ENCODE measurements around the gene HOOK2. TPM values are rescaled to one million over a fixed set of nuclear protein-coding genes. Genes with fewer than 3 reads are reported as not detected.

Gene HOOK2
- total and polyA plus RNA-seq, 2 of the 13 experiments (the other 11 are each of a cell fraction or from before 2014, with no cell fraction given) = 9.2 to 12.9 TPM

DNA sequence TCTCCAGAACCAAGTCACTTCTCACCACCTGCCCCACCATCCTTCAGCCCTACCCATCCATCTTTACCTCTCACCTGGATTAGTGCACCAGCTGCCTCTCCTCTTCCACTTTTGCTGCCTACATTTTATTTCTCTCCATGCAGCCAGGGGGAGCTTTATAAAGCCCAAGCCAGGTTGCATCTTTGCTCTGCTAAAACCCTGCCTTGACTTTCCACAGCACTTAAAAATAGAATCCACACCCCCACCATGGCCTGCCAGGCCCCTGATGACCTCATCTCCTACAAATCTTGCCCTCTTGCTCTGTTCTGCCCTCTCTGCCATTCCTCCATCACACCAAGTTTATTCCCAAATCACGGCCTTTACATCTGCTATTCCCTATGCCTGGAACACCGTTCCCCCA, 1.8 kb downstream of the HOOK2 start:
- 92% methylated on average over 2 of the region's 2 CpGs for WGBS (ENCODE audit: low lambda C conversion rate)
- Histone ChIP-seq H3K27me3 (ENCODE audit: control insufficient read depth in 1 of 2, insufficient read depth in 2 of 2, low read length in 2 of 2) (no peaks in the 10 kb centered on the region), H3K27ac (ENCODE audit: extremely low read length, insufficient read depth, low read length) (no peak overlapping the region), H2AFZ (ENCODE audit: low read length) (no peak overlapping the region), H3K4me1 (ENCODE audit: insufficient read depth, low read length) (peaks cover 17% of the 10 kb centered on the region), H3K36me3 (replicated peaks in 1 of 2; ENCODE audit: control insufficient read depth in 1 of 2, insufficient read depth in 2 of 2, low read length in 2 of 2) (no peaks in the 10 kb centered on the region), H4K20me1 (ENCODE audit: insufficient read depth, low read length) (no peaks in the 10 kb centered on the region), H3K9ac (ENCODE audit: insufficient read depth, low read depth, low read length) (no peak overlapping the region), H3K4me2 (ENCODE audit: low read depth, low read length) (no peak overlapping the region), H3K4me3 (replicated peaks in 1 of 3; ENCODE audit: insufficient read depth in 1 of 3, low read depth in 2 of 3, low read length in 3 of 3) (no peak overlapping the region), H3K79me2 (ENCODE audit: insufficient read depth, low read length) (no peaks in the 10 kb centered on the region), H3K9me3 (ENCODE audit: low read length) (no peaks in the 10 kb centered on the region)
- CTCF ChIA-PET (ENCODE audit: low intra/inter-chr PET ratio, low total read pairs) = interaction anchor here (1.6 kb wide), 1 partner anchor 23 kb away, joined by 5 read pairs; no protein-coding TSS in a partner anchor
- FAIRE-seq = peak; percentile 54
- TF ChIP-seq NFYC (CRISPR knock-in tag; IDR thresholded peaks at IDR 0.05) (no peak), ATF7 (IDR thresholded peaks at IDR 0.05) (peak; percentile 73), ATF7 (CRISPR knock-in tag; IDR thresholded peaks at IDR 0.05) (no peak)
- TF ChIP-seq, protein P1, sequence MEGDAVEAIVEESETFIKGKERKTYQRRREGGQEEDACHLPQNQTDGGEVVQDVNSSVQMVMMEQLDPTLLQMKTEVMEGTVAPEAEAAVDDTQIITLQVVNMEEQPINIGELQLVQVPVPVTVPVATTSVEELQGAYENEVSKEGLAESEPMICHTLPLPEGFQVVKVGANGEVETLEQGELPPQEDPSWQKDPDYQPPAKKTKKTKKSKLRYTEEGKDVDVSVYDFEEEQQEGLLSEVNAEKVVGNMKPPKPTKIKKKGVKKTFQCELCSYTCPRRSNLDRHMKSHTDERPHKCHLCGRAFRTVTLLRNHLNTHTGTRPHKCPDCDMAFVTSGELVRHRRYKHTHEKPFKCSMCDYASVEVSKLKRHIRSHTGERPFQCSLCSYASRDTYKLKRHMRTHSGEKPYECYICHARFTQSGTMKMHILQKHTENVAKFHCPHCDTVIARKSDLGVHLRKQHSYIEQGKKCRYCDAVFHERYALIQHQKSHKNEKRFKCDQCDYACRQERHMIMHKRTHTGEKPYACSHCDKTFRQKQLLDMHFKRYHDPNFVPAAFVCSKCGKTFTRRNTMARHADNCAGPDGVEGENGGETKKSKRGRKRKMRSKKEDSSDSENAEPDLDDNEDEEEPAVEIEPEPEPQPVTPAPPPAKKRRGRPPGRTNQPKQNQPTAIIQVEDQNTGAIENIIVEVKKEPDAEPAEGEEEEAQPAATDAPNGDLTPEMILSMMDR (CRISPR knock-in tag; IDR thresholded peaks at IDR 0.05) = peak; percentile 30; the same call in 1 of the 2 replicates
- POLR2A ChIA-PET = interaction anchor here (1.0 to 2.0 kb wide), 2 partner anchors 9 to 17 kb away, joined by 4 to 8 read pairs; partner anchors contain the start of gene JUNB
- in situ Hi-C loops (cut with HindIII; ENCODE audit: extremely low pct_ligation_motif_present, low pct_unique_long_range_greater_than_20kb) (loop anchor here (5.0 kb wide), 1 partner anchor 64 kb away; the partner anchor contains the start of gene MAST1), intact Hi-C loops (cut with micrococcal nuclease; ENCODE audit: unreplicated experiment) (no loop called here)
- no peak for ATAC-seq
- BruUV-seq (replicated peaks) = no TSS peak
- no peak for DNase-seq (ENCODE audit: low spot score)

DNA sequence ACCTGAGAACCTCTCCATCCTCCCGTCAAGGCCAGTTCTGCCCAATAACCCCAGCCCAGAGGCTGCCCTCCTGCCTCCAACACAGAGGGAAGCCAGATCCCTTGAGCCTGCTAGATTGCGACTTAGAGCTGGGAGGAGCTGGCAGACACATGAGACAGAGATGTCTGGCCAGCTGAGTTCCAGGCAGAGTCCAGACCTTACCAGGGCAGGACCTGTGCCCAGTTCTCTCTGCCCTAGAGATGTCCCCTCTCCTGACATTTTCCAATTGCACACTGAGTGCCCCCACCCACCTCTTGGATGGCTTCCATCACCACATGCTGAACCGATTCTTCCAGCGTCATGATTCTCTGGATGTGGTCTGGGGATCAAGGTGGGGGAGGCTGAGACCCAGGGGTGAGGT, 3.0 kb downstream of the HOOK2 start:
- Histone ChIP-seq H3K79me2 (ENCODE audit: insufficient read depth, low read length) (no peaks in the 10 kb centered on the region), H3K4me1 (ENCODE audit: insufficient read depth, low read length) (peaks cover 10% of the 10 kb centered on the region), H4K20me1 (ENCODE audit: insufficient read depth, low read length) (no peaks in the 10 kb centered on the region), H3K4me2 (ENCODE audit: low read depth, low read length) (no peak overlapping the region), H3K27me3 (ENCODE audit: control insufficient read depth in 1 of 2, insufficient read depth in 2 of 2, low read length in 2 of 2) (no peaks in the 10 kb centered on the region), H3K9ac (ENCODE audit: insufficient read depth, low read depth, low read length) (no peak overlapping the region), H3K4me3 (replicated peaks in 1 of 3; ENCODE audit: insufficient read depth in 1 of 3, low read depth in 2 of 3, low read length in 3 of 3) (no peak overlapping the region), H2AFZ (ENCODE audit: low read length) (no peak overlapping the region), H3K9me3 (ENCODE audit: low read length) (no peaks in the 10 kb centered on the region), H3K27ac (ENCODE audit: extremely low read length, insufficient read depth, low read length) (no peak overlapping the region), H3K36me3 (replicated peaks in 1 of 2; ENCODE audit: control insufficient read depth in 1 of 2, insufficient read depth in 2 of 2, low read length in 2 of 2) (no peaks in the 10 kb centered on the region)
- POLR2A ChIA-PET = interaction anchor here (2.0 kb wide), 1 partner anchor 19 kb away, joined by 8 read pairs; the partner anchor contains the start of gene JUNB
- ATAC-seq (no peak), FAIRE-seq (no peak), DNase-seq (ENCODE audit: low spot score) (no peak)
- intact Hi-C loops (cut with micrococcal nuclease; ENCODE audit: unreplicated experiment) (no loop called here), in situ Hi-C loops (cut with HindIII; ENCODE audit: extremely low pct_ligation_motif_present, low pct_unique_long_range_greater_than_20kb) (loop anchor here (5.0 kb wide), 1 partner anchor 65 kb away; the partner anchor contains the start of gene MAST1)
- no TSS peak for BruUV-seq (replicated peaks)
- WGBS (ENCODE audit: low lambda C conversion rate) = 94% methylated on average over 4 of the region's 4 CpGs
- CTCF ChIA-PET (ENCODE audit: low intra/inter-chr PET ratio, low total read pairs) = no interaction called here
- TF ChIP-seq, protein P2, sequence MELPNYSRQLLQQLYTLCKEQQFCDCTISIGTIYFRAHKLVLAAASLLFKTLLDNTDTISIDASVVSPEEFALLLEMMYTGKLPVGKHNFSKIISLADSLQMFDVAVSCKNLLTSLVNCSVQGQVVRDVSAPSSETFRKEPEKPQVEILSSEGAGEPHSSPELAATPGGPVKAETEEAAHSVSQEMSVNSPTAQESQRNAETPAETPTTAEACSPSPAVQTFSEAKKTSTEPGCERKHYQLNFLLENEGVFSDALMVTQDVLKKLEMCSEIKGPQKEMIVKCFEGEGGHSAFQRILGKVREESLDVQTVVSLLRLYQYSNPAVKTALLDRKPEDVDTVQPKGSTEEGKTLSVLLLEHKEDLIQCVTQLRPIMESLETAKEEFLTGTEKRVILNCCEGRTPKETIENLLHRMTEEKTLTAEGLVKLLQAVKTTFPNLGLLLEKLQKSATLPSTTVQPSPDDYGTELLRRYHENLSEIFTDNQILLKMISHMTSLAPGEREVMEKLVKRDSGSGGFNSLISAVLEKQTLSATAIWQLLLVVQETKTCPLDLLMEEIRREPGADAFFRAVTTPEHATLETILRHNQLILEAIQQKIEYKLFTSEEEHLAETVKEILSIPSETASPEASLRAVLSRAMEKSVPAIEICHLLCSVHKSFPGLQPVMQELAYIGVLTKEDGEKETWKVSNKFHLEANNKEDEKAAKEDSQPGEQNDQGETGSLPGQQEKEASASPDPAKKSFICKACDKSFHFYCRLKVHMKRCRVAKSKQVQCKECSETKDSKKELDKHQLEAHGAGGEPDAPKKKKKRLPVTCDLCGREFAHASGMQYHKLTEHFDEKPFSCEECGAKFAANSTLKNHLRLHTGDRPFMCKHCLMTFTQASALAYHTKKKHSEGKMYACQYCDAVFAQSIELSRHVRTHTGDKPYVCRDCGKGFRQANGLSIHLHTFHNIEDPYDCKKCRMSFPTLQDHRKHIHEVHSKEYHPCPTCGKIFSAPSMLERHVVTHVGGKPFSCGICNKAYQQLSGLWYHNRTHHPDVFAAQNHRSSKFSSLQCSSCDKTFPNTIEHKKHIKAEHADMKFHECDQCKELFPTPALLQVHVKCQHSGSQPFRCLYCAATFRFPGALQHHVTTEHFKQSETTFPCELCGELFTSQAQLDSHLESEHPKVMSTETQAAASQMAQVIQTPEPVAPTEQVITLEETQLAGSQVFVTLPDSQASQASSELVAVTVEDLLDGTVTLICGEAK (IDR thresholded peaks at IDR 0.05) = no peak
- TF ChIP-seq, protein P2 (CRISPR knock-in tag; IDR thresholded peaks at IDR 0.05) = no peak
- no peak for TF ChIP-seq CHD2 (IDR thresholded peaks at IDR 0.05; ENCODE audit: low read depth, low read length)
- TF ChIP-seq ZNF749 (CRISPR knock-in tag; IDR thresholded peaks at IDR 0.05; ENCODE audit: borderline replicate concordance) = no peak

Measured in HepG2 (cell line).